ENCODE results near the gene HSD11B2. TPM values are rescaled to one million over a fixed set of nuclear protein-coding genes. Genes with fewer than 3 reads are reported as not detected.

The HSD11B2 gene
- total and polyA plus RNA-seq, 4 donors, result 0.51 to 6.7 (median 2.2) TPM

- Histone ChIP-seq H3K4me1 (ENCODE audit: control insufficient read depth in 4 of 4, insufficient read depth in 4 of 4, low read length in 3 of 4) (peaks cover 5 to 10% (median 7%) of the 10 kb centered on the region in 4 donors), H3K36me3 (ENCODE audit: control insufficient read depth in 4 of 4, insufficient read depth in 3 of 4, low read depth in 1 of 4, low read length in 3 of 4) (no peaks in the 10 kb centered on the region), H3K9me3 (ENCODE audit: control insufficient read depth in 4 of 4, low read length in 3 of 4) (no peaks in the 10 kb centered on the region), H3K4me3 (ENCODE audit: low read depth in 1 of 3, low read length in 3 of 3) (peak within 1 kb of the TSS; percentile 32 to 77 (median 43)), H3K27ac (ENCODE audit: low read depth in 1 of 2, low read length in 2 of 2) (peak within 1 kb of the TSS; percentile 26 to 65), H3K27me3 (ENCODE audit: control insufficient read depth in 4 of 4, insufficient read depth in 4 of 4, low read length in 3 of 4) (no peaks in the 10 kb centered on the region), H3K9ac (ENCODE audit: low read depth in 1 of 2, low read length in 2 of 2) (peak within 1 kb of the TSS; percentile 38 to 60)
- TF ChIP-seq MAX (IDR thresholded peaks at IDR 0.05) (no peak), RAD21 (IDR thresholded peaks at IDR 0.05) (peak; percentile 46 to 49), CTCF (IDR thresholded peaks at IDR 0.05; ENCODE audit: low read depth, low read length, missing input control) (peak; percentile 40), FOXA2 (IDR thresholded peaks at IDR 0.05) (no peak), JUND (IDR thresholded peaks at IDR 0.05) (no peak), TAF1 (conservative IDR thresholded peaks at IDR 0.05) (no peak)
- WGBS, result 3% methylated on average over 73 of the region's 73 CpGs
- peak; percentile 56 for DNase-seq (ENCODE audit: low spot score)
Observed at GRCh38 chr16:67415872-67416793, 14.8 kb upstream of the HSD11B2 start, which contains the start of gene ZDHHC1. Gene ZDHHC1 (minus strand): TSS chr16:67416477. CDS start chr16:67407775, 8,702 bp downstream.

- peaks cover 5 to 10% (median 7%) of the 10 kb centered on the region in 4 donors for H3K4me1 ChIP-seq (ENCODE audit: control insufficient read depth in 4 of 4, insufficient read depth in 4 of 4, low read length in 3 of 4)
- H3K27me3 ChIP-seq (ENCODE audit: control insufficient read depth in 4 of 4, insufficient read depth in 4 of 4, low read length in 3 of 4), result no peaks in the 10 kb centered on the region
- no peak overlapping the region for H3K4me3 ChIP-seq (ENCODE audit: low read depth in 1 of 3, low read length in 3 of 3)
- no peak for DNase-seq (ENCODE audit: low spot score)
- 60% methylated on average over 2 of the region's 2 CpGs for WGBS
- TF ChIP-seq HNF4G (IDR thresholded peaks at IDR 0.05) (no peak), CTCF (IDR thresholded peaks at IDR 0.05; ENCODE audit: low read depth, low read length, missing input control) (no peak), RXRA (IDR thresholded peaks at IDR 0.05) (no peak), GABPA (IDR thresholded peaks at IDR 0.05 in 1 of 2, conservative IDR thresholded peaks at IDR 0.05 in 1 of 2) (no peak), REST (IDR thresholded peaks at IDR 0.05) (no peak), JUND (IDR thresholded peaks at IDR 0.05) (no peak), HNF4A (conservative IDR thresholded peaks at IDR 0.05) (no peak), RAD21 (IDR thresholded peaks at IDR 0.05) (no peak), YY1 (IDR thresholded peaks at IDR 0.05) (no peak), ATF3 (IDR thresholded peaks at IDR 0.05) (no peak), NR2F2 (IDR thresholded peaks at IDR 0.05) (no peak), MAX (IDR thresholded peaks at IDR 0.05) (no peak), ZBTB33 (IDR thresholded peaks at IDR 0.05) (no peak), FOXA2 (IDR thresholded peaks at IDR 0.05) (no peak)
- no peak overlapping the region for H3K27ac ChIP-seq (ENCODE audit: low read depth in 1 of 2, low read length in 2 of 2)
- H3K36me3 ChIP-seq (ENCODE audit: control insufficient read depth in 4 of 4, insufficient read depth in 3 of 4, low read depth in 1 of 4, low read length in 3 of 4), result no peaks in the 10 kb centered on the region
- no peak overlapping the region for H3K9ac ChIP-seq (ENCODE audit: low read depth in 1 of 2, low read length in 2 of 2)
- H3K9me3 ChIP-seq (ENCODE audit: control insufficient read depth in 4 of 4, low read length in 3 of 4), result no peaks in the 10 kb centered on the region
Observed at GRCh38 chr16:67417333-67418061, 13.4 kb upstream of the HSD11B2 start.
